H1 (cell line): ENCODE data around the gene C6orf136. TPM values are rescaled to one million over a fixed set of nuclear protein-coding genes. Genes with fewer than 3 reads are reported as not detected.

ENCODE experiments used
- CTCF ChIA-PET: fragments of 300-600 bp; sonication (Branson Sonifier 250); formaldehyde crosslinking; loops from one replicate; lab custom pipeline; 2021; ENCODE audit not compliant: partially characterized antibody; lab: Charles Lee
- POLR2A ChIA-PET: fragments of 300-600 bp; sonication (Branson Sonifier 250); formaldehyde crosslinking; loops from one replicate; lab custom pipeline; 2021; ENCODE audit warnings: inconsistent platforms; ENCODE audit not compliant: partially characterized antibody; lab: Charles Lee
- DNase-seq, 2 experiments: peaks; one replicate each; pipeline versions ENCODE4 v3.0.0 to v3.0.0-alpha.2; 2010 to 2022; ENCODE audit warnings: low spot score in 2 of 2, low read depth in 1 of 2, mixed read lengths in 1 of 2
- FAIRE-seq: peaks from 2 replicates; lab custom pipeline; 2011; peaks lifted over from hg19 to GRCh38; lab: Jason Lieb, UNC
- H2AFZ ChIP-seq: 2 replicates; pipeline ENCODE4 v1.8.1; 2012; ENCODE audit warnings: low read length, inconsistent platforms
- H2AK5ac ChIP-seq: 2 replicates; pipeline ENCODE4 v1.6.1; 2013; ENCODE audit warnings: low read depth, low read length
- H2BK120ac ChIP-seq: replicated peaks from 2 replicates; pipeline ENCODE3; 2013; ENCODE audit warnings: low read depth, low read length, inconsistent platforms
- H2BK12ac ChIP-seq: 2 replicates; pipeline ENCODE4 v1.6.1; 2013; ENCODE audit warnings: low read depth, low read length
- H2BK15ac ChIP-seq: 2 replicates; pipeline ENCODE4 v1.6.1; 2013; ENCODE audit warnings: low read length
- H2BK20ac ChIP-seq: 2 replicates; pipeline ENCODE4 v1.6.1; 2013; ENCODE audit warnings: low read length
- H2BK5ac ChIP-seq: 2 replicates; pipeline ENCODE4 v1.6.1; 2013; ENCODE audit warnings: low read depth, low read length
- H3K14ac ChIP-seq: 2 replicates; pipeline ENCODE4 v1.6.1; 2013; ENCODE audit warnings: inconsistent platforms; ENCODE audit not compliant: insufficient read length
- H3K18ac ChIP-seq: 2 replicates; pipeline ENCODE4 v1.6.1; 2013; ENCODE audit warnings: low read length; ENCODE audit errors: extremely low read depth
- H3K23ac ChIP-seq: 2 replicates; pipeline ENCODE4 v1.6.1; 2013; ENCODE audit warnings: inconsistent platforms; ENCODE audit not compliant: insufficient read length
- H3K23me2 ChIP-seq: 2 replicates; pipeline ENCODE4 v1.6.1; 2013; ENCODE audit warnings: low read depth, low read length
- H3K27ac ChIP-seq: 2 replicates; pipeline ENCODE4 v1.6.1; 2011; ENCODE audit warnings: low read depth, low read length, inconsistent platforms
- H3K27me3 ChIP-seq, 4 experiments: replicated peaks in 1 of 4; 1 replicate in 1 of 4; 2 replicates in 3 of 4; pipeline versions ENCODE4 v1.6.1 to v1.8.1; 2011 to 2013; ENCODE audit warnings: low read length in 3 of 4, mild to moderate bottlenecking in 3 of 4, inconsistent platforms in 2 of 4, mixed read lengths in 2 of 4, moderate library complexity in 1 of 4; ENCODE audit not compliant: control insufficient read depth in 3 of 4, insufficient read depth in 3 of 4; ENCODE audit errors: extremely low read depth in 1 of 4
- H3K36me3 ChIP-seq, 4 experiments: 2 replicates each; pipeline versions ENCODE4 v1.6.1 to v1.8.1; 2011 to 2013; ENCODE audit warnings: mild to moderate bottlenecking in 4 of 4, low read length in 3 of 4, moderate library complexity in 2 of 4, control low read depth in 1 of 4, inconsistent platforms in 1 of 4; ENCODE audit not compliant: insufficient read depth in 4 of 4, control insufficient read depth in 2 of 4
- H3K4ac ChIP-seq: replicated peaks from 2 replicates; pipeline ENCODE3; 2013; ENCODE audit warnings: low read length, low read depth, mixed read lengths, inconsistent platforms; ENCODE audit not compliant: insufficient read length
- H3K4me1 ChIP-seq, 4 experiments: replicated peaks in 1 of 4; 1 replicate in 1 of 4; 2 replicates in 3 of 4; pipeline versions ENCODE4 v1.6.1 to v1.8.1; 2011 to 2013; ENCODE audit warnings: low read length in 3 of 4, inconsistent platforms in 2 of 4, mixed read lengths in 1 of 4; ENCODE audit not compliant: insufficient read depth in 4 of 4, control insufficient read depth in 3 of 4
- H3K4me2 ChIP-seq, 2 experiments: 2 replicates each; pipeline versions ENCODE4 v1.6.1 to v1.8.1; 2011 to 2013; ENCODE audit warnings: low read depth in 2 of 2, low read length in 2 of 2, control low read depth in 1 of 2, inconsistent platforms in 1 of 2, mild to moderate bottlenecking in 1 of 2; ENCODE audit not compliant: insufficient read depth in 1 of 2
- H3K4me3 ChIP-seq, 4 experiments: fragments of 200-600, 300-600 bp in 1 of 4; sonication (generic), shearing (Covaris generic), sonication (Bioruptor Twin) in 1 of 4; 2 replicates each; pipeline versions ENCODE4 v1.5.1 to v1.8.1; 2011 to 2016; ENCODE audit warnings: low read length in 4 of 4, low read depth in 3 of 4, control low read depth in 2 of 4, inconsistent platforms in 2 of 4, mild to moderate bottlenecking in 2 of 4, mixed read lengths in 1 of 4, moderate library complexity in 1 of 4; ENCODE audit not compliant: insufficient read depth in 2 of 4; ENCODE audit errors: extremely low read depth in 1 of 4
- H3K56ac ChIP-seq: replicated peaks from 2 replicates; pipeline ENCODE3; 2013; ENCODE audit warnings: low read depth, mild to moderate bottlenecking, mixed read lengths, low read length, inconsistent platforms; ENCODE audit not compliant: insufficient read length
- H3K79me1 ChIP-seq: 2 replicates; pipeline ENCODE4 v1.6.1; 2013; ENCODE audit warnings: low read depth, low read length, control low read depth
- H3K79me2 ChIP-seq, 2 experiments: 2 replicates each; pipeline versions ENCODE4 v1.6.1 to v1.8.1; 2012 to 2013; ENCODE audit warnings: low read length in 2 of 2, mild to moderate bottlenecking in 2 of 2, inconsistent platforms in 1 of 2; ENCODE audit not compliant: insufficient read depth in 2 of 2, control insufficient read depth in 1 of 2
- H3K9ac ChIP-seq, 4 experiments: replicated peaks in 1 of 4; 1 replicate in 1 of 4; 2 replicates in 3 of 4; pipeline versions ENCODE4 v1.6.1 to v1.8.1; 2011 to 2013; ENCODE audit warnings: low read depth in 3 of 4, low read length in 3 of 4, control low read depth in 2 of 4, mild to moderate bottlenecking in 2 of 4, moderate library complexity in 2 of 4, inconsistent platforms in 1 of 4; ENCODE audit errors: extremely low read depth in 1 of 4
- H3K9me3 ChIP-seq, 2 experiments: 2 replicates each; pipeline versions ENCODE4 v1.6.1 to v1.8.1; 2012 to 2013; ENCODE audit warnings: mild to moderate bottlenecking in 2 of 2, moderate library complexity in 2 of 2, control low read depth in 1 of 2, inconsistent platforms in 1 of 2, low read depth in 1 of 2, low read length in 1 of 2, mixed read lengths in 1 of 2; ENCODE audit not compliant: insufficient read depth in 2 of 2
- H4K20me1 ChIP-seq, 2 experiments: replicated peaks in 1 of 2; 2 replicates each; pipeline versions ENCODE3 to v1.8.1; 2011 to 2013; ENCODE audit warnings: inconsistent platforms in 2 of 2, low read length in 2 of 2, mild to moderate bottlenecking in 1 of 2; ENCODE audit not compliant: insufficient read depth in 2 of 2, control insufficient read depth in 1 of 2
- H4K5ac ChIP-seq: 2 replicates; pipeline ENCODE4 v1.6.1; 2013; ENCODE audit warnings: low read length, low read depth, mixed read lengths, inconsistent platforms; ENCODE audit not compliant: insufficient read length
- H4K8ac ChIP-seq: 2 replicates; pipeline ENCODE4 v1.8.0; 2013; ENCODE audit warnings: mild to moderate bottlenecking, moderate library complexity, low read length, inconsistent platforms; ENCODE audit not compliant: insufficient read depth; ENCODE audit errors: extremely low read depth
- H4K91ac ChIP-seq: replicated peaks from 2 replicates; pipeline ENCODE3; 2013; ENCODE audit warnings: low read length, mixed read lengths, inconsistent platforms; ENCODE audit not compliant: insufficient read length
- GTF2F1 ChIP-seq: IDR thresholded peaks from 2 replicates; pipeline ENCODE4 v1.6.1; 2012; ENCODE audit warnings: low read depth, low read length, improper control_type of control experiment, borderline replicate concordance
- MAX ChIP-seq: IDR thresholded peaks from 2 replicates; pipeline ENCODE4 v1.6.1; 2012; ENCODE audit warnings: inconsistent platforms
- RFX5 ChIP-seq: IDR thresholded peaks from 2 replicates; pipeline ENCODE4 v1.6.1; 2011; ENCODE audit warnings: low read depth, low read length, improper control_type of control experiment, borderline replicate concordance
- RNF2 ChIP-seq: fragments of 200-900, 300-1000 bp; sonication (generic); IDR thresholded peaks from 2 replicates; pipeline ENCODE4 v1.7.1; 2016; ENCODE audit warnings: borderline replicate concordance, low read depth, mild to moderate bottlenecking, antibody characterized with exemption, low read length; ENCODE audit not compliant: poor library complexity, severe bottlenecking; ENCODE audit errors: missing control alignments
- SAP30 ChIP-seq: fragments of 300-600 bp; sonication (generic); IDR thresholded peaks from 2 replicates; pipeline ENCODE4 v1.7.1; 2012; ENCODE audit warnings: low read length, moderate library complexity, mild to moderate bottlenecking, inconsistent platforms; ENCODE audit not compliant: insufficient read depth, insufficient replicate concordance
- SP1 ChIP-seq: IDR thresholded peaks from 2 replicates; pipeline ENCODE4 v1.6.1; 2011; ENCODE audit warnings: low read depth, low read length
- TAF7 ChIP-seq: optimal IDR thresholded peaks from 2 replicates; pipeline ENCODE3; 2011; ENCODE audit warnings: low read depth, mild to moderate bottlenecking, inconsistent platforms, low read length, moderate library complexity, borderline replicate concordance
- TBP ChIP-seq: IDR thresholded peaks from 2 replicates; pipeline ENCODE4 v1.6.1; 2011; ENCODE audit warnings: low read depth, low read length, improper control_type of control experiment
- TCF12 ChIP-seq: IDR thresholded peaks from 2 replicates; pipeline ENCODE4 v1.6.1; 2011; ENCODE audit warnings: low read depth, mild to moderate bottlenecking, low read length
- WGBS, 2 experiments: shearing (Covaris generic) in 1 of 2; methylation state at CpG; one replicate each; pipeline versions ENCODE4 v1.1.6 to v1.1.7; 2013 to 2015; ENCODE audit warnings: low lambda C conversion rate in 2 of 2, mixed read lengths in 2 of 2, inconsistent platforms in 1 of 2, low coverage in 1 of 2, missing lambda C conversion rate in 1 of 2; ENCODE audit not compliant: insufficient replicate concordance in 2 of 2, insufficient coverage in 1 of 2, insufficient read length in 1 of 2; ENCODE audit errors: extremely low coverage in 1 of 2, missing lambda C conversion rate in 1 of 2; 5-methylcytosine and 5-hydroxymethylcytosine counted together
- polyA plus RNA-seq, 7 experiments: library from polyadenylated mRNA; depleted of rRNA in 3 of 7; stranded (reverse) in 5 of 7; unstranded in 2 of 7; fragments of >200 nt in 5 of 7; fragments of 200-250 nt in 2 of 7; gene quantifications; 1 replicate in 5 of 7; 2 replicates in 1 of 7; 4 replicates in 1 of 7; pipeline versions ENCODE4 v1.2.1 to v1.2.3, GENCODE V29; 2011 to 2013; ENCODE audit warnings: missing spikeins in 2 of 7, mixed read lengths in 2 of 7
- total RNA-seq: library from RNA; stranded (reverse); fragmentation: NEBNext Ultra II Directional; extraction: Animal tissue kit (Norgen Biotek cat#: 25700); gene quantifications from 2 replicates; pipeline ENCODE4 v1.2.1, GENCODE V29; 2021

The C6orf136 gene
- total and polyA plus RNA-seq, 2 of the 8 experiments (the other 6 are each of a cell fraction or from before 2014, with no cell fraction given): 20.8 to 23.1 TPM

DNA sequence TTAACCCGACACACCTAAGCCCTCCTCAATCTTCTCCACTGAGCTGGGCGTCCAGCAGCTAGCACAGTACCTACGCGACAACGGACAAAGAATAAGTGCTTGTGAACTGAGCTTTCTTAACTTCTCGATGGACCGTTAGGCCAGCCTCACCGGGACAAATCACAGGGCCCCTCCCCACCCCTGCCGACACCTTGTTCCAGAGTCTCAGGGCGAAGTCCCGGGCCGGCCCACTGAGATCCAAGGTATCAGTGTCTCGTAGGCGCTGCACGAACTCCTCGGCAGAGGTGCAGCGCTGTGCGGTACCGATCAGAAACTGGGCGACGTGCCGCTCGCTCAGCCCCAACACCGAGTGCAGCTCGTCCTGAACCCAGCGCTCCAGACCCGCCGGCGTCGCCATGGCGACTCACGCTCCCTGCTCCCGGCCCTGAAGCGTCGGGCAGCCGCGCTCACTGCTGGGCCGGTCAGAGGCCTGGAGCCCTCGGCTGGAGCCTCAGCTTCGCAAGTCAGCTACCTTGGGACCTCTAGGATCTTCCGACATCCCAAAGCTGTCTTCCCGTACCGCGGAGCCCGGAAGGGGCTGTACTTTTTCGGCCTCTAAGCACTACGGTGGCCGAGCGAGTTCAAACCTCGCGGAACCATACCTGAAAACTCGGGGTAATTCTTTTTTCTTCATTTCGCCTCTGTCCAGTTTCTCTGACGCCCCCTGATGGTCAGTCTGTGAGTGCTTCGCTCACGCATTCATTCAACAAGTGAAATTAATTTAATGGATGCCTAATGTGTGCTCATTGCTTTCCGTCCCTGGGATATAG, 25.7 kb downstream of the C6orf136 start, which contains the start of gene DHX16:
Gene DHX16 (minus strand): TSS at position 562 of the 809 bp plus-strand sequence. CDS start 165 bp downstream, at position 397.
- Histone ChIP-seq H2BK12ac (no peak within 1 kb of the TSS), H3K9ac (peak within 1 kb of the TSS; percentile 62 to 91 (median 78)), H2BK15ac (0 out of 2 replicates have a peak within 1 kb of the TSS, but pooled peaks have one; percentile 29), H2BK120ac (no peak within 1 kb of the TSS), H3K14ac (no peak within 1 kb of the TSS), H3K9me3 (no peaks in the 10 kb centered on the region), H3K4ac (no peak within 1 kb of the TSS), H3K79me1 (no peaks in the 10 kb centered on the region), H3K18ac (peak within 1 kb of the TSS; percentile 60), H3K79me2 (peaks cover 0 to 4% of the 10 kb centered on the region in 2 experiments; a peak in 2 of 4 replicates), H4K91ac (no peak within 1 kb of the TSS), H3K27me3 (no peaks in the 10 kb centered on the region), H4K8ac (peak within 1 kb of the TSS; percentile 81), H3K23me2 (peaks cover 6% of the 10 kb centered on the region), H3K27ac (no peak within 1 kb of the TSS), H2AFZ (0 out of 2 replicates have a peak within 1 kb of the TSS, but pooled peaks have one; percentile 47), H3K4me3 (peak within 1 kb of the TSS; percentile 76 to 99 (median 90)), H4K5ac (peak within 1 kb of the TSS; percentile 44), H2AK5ac (no peak within 1 kb of the TSS), H2BK20ac (no peak within 1 kb of the TSS), H3K23ac (no peak within 1 kb of the TSS), H3K4me1 (no peaks in the 10 kb centered on the region; a peak in 1 of 7 replicates), H3K36me3 (peaks cover 4 to 11% (median 8%) of the 10 kb centered on the region in 4 experiments; a peak in 5 of 8 replicates), H3K4me2 (peak within 1 kb of the TSS; percentile 82 to 84), H2BK5ac (peak within 1 kb of the TSS; percentile 71; the same call in 1 of the 2 replicates), H3K56ac (peak within 1 kb of the TSS; percentile 83), H4K20me1 (peaks cover 0 to 2% of the 10 kb centered on the region in 2 experiments)
- POLR2A ChIA-PET: interaction anchor here (0.6 to 18.7 kb wide), 18 partner anchors 8 to 106 kb away, joined by 3 to 388 read pairs (median 3); partner anchors contain the start of genes ABCF1, MDC1, MRPS18B and NRM
- DNase-seq (peak; percentile 88 to 94), FAIRE-seq (peak; percentile 65)
- CTCF ChIA-PET: interaction anchor here (0.5 to 3.0 kb wide), 33 partner anchors 8 to 1049 kb away, joined by 3 to 14 read pairs (median 4); partner anchors contain the start of genes C6orf136 and MDC1
- 3% methylated on average over 39 of the region's 57 CpGs; no CpG with 5 or more reads in 1 of the 2 experiments for WGBS, 2 experiments
- TF ChIP-seq GTF2F1 (no peak), TAF7 (peak; percentile 54), TBP (peak; percentile 20; the same call in 1 of the 2 replicates), TCF12 (no peak), MAX (peak; percentile 8; the same call in 1 of the 2 replicates), RNF2 (no peak), RFX5 (no peak), SAP30 (peak; percentile 57), SP1 (0 out of 2 replicates have a peak, but pooled peaks have one; percentile 54)
